Effector CD8-positive, alpha-beta T cell (primary cell): ENCODE results near the gene OR6V1.
"Not testable (repeated sequence)": the region's sequence is repeated elsewhere in the genome, so short reads cannot be mapped to it uniquely, and the experiment has no call there.

Experiments used
- DNase-seq: peaks from one replicate; lab custom pipeline; 2025; lab: John Stamatoyannopoulos, UW

OR6V1 gene

DNA sequence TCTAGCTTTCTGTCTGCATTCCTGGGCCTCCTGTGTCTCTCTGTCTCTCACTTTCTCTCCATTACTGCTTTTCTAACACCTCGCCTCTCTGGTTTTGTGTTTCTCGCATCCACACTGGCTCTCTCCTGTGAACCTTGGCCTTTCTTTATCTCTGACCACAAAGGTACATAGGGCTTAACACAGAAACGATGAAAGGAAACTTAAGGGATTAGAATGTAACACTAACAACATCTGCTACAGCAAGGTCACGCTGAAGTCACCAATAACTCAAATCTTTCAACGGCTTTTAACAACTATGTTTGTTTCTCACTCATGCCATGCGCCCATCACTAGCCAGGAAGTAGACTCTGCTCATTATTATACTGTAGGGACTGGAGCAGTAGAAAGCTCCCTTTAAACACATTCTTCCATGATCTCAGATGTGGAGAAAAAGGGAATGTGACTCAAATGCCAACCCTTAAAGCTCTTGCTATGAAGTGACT is 9.3 kb upstream of the OR6V1 start:
- DNase-seq, result no peak

DNA sequence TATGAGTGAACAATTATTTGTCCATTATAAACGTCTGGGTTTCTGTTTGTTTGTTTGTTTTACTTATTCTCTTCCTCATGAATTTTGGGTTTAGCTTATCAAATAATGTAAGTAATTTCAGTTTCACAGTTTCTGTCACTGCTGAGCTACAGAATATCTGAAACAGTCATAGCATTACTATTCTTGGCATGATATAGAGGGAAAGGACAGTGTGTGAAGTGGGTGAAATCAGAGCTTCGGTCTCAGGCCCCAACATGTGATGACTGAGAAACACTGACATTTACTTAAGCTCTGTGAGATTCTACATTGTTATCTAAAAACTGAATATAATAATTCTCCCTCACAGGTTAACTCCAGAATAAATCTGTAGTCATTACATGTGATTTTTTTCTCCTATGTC is 8.8 kb upstream of the OR6V1 start:
- no peak for DNase-seq

DNA sequence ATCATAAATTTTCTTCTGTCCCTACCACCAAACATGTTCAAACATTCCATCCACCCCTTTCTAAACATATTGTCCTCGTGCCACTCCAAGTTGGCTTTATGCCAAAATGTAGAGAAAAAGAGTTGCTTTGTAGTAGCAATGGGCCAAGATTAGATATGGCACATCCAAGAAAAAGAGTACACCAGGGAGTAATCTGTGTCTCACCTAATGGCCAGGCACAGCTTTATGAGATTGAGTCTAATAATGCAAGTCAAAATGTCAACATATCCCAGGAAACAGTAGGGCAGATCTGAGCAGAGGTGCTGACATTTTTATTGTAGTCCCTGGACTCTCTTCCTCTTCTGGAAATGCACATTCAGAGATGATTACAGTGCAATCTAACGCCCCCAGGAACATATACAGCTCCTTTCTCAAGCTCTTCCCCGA is 5.7 kb upstream of the OR6V1 start:
- DNase-seq, result no peak

DNA sequence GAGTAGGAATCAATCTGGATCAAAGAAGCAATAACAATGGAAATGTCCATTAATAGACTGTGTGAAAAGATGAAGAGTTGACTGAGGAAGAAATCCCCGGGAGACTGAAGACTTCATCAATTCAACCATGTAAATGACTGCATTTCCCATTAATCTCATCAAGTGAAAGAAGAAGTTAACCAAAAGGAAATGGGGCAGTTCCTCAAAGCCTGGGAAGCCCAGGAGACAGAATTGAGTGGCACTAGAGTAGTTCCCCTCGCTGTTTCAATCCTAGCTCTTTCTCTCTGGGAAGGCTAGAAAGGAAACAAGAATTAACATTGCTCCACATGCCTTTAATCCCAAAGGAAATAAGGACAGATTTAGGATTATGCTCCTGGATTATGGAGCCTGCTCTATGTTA is 4.8 kb upstream of the OR6V1 start:
- no peak for DNase-seq

DNA sequence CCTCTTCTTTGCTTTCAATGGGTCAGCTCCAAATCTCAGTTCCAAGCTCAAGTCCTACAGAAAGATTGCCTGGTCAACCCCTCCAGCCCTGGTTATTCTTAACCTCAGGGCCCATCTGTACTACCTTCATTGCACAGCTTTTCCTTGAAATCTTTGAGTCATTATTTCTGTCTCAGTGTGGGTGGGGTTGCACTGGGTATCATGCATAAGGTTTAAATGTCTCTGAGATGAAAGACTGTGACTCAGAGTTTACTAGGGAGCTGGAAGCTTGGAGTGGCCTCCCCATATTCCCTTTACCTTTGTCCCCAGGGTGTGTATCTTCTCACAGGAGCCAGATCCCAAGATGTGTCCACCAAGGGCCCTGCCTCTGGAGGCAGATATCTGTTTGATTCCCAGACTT is 3.3 kb upstream of the OR6V1 start:
- no peak for DNase-seq

DNA sequence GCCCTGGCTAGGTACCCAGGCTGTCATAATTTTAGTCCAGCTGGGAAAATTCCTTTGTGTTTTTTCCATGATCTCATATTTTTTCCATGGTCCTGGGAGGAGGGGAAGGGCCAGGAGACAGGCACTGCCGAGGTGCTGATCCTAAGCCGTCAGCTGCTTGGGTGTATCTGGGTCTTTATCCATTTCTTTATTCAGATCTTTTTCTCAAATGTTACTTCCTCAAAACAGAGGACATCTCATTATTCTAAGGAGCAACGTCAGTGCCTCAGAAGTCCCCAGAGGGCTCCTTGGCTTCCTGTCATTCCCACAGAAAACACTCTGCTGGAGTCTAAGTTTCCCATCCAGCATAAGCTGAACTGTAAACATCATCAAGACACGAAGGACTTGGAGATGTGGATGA is 2.8 kb upstream of the OR6V1 start:
- DNase-seq, result no peak

DNA sequence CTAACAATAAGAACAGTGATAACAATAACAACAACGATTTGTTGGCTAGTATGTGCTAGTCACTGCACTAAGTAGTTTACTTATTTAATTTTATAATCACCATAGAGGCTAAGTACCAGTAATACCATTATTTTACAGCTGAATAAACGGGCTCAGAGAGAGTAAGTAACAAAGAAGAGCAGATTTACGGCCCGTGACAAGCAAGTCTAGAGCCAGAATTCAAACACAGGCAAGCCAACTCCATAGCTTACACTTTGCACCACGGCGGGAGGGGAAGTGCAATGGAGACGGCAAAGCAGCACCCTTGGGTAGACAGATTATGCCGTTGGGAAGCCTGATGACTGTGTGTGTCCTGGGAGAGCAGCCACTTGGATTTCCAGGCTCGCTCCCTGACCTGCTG is 1.2 kb upstream of the OR6V1 start:
- DNase-seq, result no peak

DNA sequence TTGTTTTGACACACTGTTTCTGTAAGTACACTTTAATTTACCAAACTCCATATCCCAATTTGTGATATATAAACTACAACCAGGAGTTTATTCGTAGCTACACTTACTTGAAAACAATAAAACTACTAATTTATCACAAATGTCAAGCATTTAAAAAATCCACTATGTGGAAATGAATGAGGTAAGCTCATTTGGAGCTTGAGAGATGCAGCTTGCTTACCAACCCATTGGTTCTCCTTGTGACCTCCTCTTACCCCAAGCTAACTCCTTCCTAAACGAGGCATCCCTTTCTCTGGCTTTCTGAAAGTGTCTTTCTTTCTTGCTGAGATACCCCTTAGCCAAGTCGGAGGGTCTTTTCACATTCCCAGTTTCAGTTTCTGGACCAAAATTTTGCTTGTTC is 2.5 kb downstream of the OR6V1 start:
- DNase-seq, result no peak

DNA sequence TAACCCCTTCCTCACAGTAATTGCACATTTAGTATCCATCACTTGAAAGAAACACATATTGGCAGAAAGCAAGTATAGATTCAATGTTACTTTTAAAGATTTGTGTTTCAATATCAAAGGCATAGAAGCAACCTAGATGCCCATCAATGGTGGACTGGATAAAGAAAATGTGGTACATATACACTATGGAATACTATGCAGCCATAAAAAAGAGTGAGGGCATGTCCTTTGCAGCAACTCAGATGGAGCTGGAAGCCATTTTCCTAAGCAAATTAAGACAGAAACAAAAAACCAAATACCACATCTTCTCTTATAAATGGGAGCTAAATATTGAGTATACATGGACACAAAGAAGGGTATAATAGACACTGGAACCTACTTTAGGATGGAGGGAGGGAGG is 3.6 kb downstream of the OR6V1 start:
- no peak for DNase-seq

DNA sequence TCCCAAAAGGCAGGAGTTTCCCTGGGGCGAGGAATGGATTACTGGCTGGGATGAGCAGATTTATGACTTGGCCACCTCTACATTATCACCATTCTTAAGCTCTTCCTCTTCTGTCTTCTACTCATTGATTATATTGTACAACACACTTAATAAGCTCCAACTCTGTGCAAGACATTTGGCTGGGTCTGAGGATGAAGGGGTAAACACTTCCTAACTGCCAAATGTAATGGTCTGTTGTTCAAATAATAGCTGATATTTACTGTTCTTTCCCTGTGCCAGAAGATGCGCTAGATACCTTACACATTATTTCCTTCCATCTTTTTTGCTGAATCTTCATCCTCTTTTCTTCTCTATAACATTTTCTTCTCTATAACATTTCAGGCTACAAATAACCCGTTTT is 11.6 kb downstream of the OR6V1 start:
- DNase-seq, result no peak

DNA sequence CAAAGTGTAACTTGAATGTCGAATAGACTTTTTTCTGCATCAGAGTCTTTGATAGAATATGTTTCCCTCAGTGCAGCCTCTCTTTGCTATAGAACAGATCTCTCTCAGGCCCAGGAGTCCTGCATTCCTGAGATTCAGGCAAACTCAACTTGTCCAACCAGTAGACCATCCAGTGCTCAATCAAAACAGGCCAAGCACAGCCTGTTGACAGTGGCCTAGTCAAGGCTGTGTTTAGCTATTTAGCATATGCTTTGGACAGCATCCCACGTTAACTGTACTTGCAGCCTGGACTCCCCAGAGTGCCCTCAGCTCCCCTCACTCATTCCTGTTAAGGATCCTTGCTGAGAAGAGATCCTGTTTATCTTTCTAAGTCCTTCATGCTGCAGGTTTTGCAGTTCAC is 16.3 kb downstream of the OR6V1 start:
- DNase-seq, result no peak

DNA sequence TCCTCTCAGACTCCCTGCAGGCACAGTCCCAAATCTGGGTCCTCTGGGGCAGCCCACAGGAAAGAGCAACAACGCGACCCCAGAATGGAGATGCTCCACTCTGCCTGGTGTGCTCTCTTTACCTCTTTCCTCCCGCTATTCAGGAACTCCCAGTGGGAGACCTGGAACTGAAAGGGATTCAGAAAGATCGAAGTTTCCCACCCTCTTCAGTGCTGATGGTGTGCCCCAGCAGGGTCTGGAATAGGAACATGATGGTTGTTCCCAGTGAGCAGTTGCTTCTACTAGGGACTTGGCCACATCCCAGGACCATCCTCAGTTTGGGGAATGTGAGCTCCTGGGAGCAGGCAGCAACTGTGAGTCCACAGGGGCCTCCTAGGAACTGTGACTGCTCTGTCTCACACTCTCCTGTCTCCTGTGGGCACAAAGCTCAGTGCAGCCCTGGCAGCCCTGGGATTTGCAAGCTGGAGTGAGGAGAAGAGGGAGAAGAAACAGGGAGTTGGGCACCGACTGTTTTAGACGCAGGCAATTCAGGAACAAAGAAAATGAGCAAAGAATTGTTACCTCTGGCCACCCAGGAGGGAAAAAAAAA is 17.9 kb downstream of the OR6V1 start:
- DNase-seq, result no peak

DNA sequence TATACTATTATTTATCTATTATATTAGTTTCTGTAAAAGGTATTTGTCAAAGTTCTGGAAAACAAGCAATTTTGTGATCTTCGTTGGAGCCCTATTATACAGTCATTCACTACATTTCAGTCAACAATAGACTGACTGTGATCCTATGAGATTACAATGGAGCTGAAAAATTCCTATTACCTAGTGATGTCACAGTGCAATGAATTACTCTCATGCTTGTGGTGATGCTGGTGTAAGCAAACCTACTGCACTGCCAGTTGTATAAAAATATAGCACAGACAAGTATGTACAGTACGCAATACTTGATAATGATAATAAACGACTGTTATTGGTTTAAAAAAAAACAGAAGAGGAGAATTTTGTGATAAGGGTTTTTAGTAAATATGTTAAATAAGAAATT is 21.4 kb downstream of the OR6V1 start:
- no peak for DNase-seq

DNA sequence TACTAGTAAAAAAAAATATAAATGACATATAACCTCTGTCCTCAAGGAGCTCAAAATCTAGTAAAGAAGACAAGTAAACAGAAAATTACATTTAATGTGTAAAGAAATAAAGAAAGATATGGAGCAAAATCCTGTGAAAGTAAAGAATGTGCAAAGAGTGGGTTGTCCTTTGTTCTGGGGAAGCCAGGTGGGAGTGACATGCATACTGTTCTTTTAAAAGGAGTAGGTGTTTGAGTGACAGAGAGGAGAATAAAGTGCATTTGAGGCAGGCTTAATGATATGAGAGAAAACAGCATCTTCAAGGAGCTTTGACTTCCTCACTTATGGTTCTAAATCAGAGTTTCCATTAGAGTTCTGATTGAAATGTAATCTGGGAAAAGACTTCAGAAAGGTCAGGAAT is 22.0 kb downstream of the OR6V1 start:
- DNase-seq, result no peak

DNA sequence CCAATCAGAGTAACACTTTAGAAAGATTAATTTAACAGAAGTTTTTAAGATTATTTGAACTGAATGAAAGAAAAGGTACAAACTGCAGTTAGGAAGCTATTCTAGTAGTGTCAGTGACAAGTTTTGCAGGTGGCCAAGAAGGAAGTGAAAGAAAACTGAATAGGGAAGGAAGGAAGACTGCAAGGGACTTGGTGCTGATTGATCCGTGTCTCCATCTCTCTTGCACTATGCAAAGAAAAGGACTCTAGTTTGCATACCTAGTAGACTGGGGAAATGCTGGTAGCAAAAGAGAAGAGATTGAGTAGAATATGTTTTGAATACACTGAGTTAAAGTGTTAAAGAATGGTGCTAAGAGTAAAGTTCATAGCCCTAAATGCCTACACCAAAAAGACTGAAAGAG is 33.0 kb downstream of the OR6V1 start:
- DNase-seq, result no peak

DNA sequence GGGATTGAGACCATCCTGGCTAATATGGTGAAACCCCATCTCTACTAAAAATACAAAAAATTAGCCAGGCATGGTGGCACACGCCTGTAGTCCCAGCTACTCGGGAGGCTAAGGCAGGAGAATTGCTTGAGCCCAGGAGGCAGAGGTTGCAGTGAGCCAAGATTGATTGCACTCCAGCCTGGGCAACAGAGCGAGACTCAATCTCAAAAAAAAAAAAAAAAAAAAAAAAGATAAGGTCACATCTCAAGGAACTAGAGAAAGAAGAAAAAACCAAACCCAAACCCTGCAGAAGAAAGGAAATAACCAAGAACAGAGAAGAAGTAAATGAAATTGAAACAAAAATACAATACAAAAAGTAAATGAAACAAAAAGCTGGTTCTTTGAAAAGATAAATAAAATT is 33.5 kb downstream of the OR6V1 start:
- not testable (repeated sequence) for DNase-seq

DNA sequence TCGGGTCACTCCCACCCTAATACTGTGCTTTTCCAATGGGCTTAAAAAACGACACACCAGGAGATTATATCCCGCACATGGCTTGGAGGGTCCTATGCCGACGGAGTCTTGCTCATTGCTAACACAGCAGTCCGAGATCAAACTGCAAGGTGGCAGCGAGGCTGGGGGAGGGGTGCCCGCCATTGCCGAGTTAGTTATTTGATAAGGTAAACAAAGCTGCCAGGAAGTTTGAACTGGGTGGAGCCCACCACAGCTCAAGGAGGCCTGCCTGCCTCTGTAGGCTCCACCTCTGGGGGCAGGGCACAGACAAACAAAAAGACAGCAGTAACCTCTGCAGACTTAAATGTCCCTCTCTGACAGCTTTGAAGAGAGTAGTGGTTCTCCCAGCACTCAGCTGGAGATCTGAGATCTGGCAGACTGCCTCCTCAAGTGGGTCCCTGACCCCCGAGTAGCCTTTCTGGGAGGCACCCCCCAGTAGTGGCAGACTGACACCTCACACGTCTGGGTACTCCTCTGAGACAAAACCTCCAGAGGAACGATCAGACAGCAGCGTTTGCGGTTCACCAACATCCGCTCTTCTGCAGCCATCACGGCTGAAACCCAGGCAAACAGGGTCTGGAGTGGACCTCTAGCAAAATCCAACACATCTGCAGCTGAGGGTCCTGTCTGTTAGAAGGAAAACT is 36.5 kb downstream of the OR6V1 start:
- not testable (repeated sequence) for DNase-seq

DNA sequence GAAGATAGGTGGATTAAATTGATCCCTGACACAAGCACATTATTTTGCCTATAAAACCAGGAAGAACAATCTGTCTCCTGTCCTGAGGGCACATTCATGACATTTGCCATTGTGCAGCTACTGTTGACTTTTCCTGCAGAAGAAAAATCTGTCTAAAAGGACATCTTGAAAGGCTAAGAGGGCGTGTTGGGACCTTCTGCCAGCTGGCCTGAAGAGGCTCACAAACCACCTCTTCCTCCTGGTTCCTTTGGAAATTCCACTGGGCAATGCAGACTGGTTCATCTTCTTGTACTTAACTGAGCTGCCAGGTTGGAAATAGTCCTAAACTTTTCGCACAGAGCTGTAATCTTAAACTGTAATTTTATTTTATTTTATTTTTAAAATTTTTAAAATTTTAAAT is 44.0 kb downstream of the OR6V1 start:
- no peak for DNase-seq

DNA sequence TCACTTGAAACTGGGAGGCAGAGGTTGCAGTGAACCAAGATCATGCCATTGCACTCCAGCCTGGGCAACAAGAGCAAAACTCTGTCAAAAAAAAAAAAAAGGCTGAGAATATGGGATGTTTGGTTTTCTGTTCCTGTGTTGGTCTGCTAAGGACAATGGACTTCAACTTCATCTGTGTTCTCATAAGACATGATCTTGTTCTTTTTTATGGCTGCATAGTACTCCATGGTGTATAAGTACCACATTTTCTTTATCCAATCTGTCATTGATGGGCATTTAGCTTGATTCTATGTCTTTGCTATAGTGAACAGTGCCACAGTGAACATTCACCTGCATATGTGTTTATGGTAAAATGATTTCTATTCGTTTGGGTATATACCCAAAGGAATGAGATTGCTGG is 47.4 kb downstream of the OR6V1 start:
- not testable (repeated sequence) for DNase-seq
